ENCODE measurements around the gene ZNF141. TPM values are rescaled to one million over a fixed set of nuclear protein-coding genes. Genes with fewer than 3 reads are reported as not detected.

ZNF141 gene
- total RNA-seq, 1 experiment from 2014 or later, result 42.1 TPM

- H3K56ac ChIP-seq (ENCODE audit: insufficient read length, low read depth, low read length), result no peak overlapping the region
- TF ChIP-seq CTCF (conservative IDR thresholded peaks at IDR 0.05), result no peak
Observed at GRCh38 chr4:335515-335914, 2.1 kb upstream of the ZNF141 start.

More at GRCh38 chr4:335515-335914, 2.1 kb upstream of the ZNF141 start:
- peaks cover 27% of the 10 kb centered on the region for H3K23me2 ChIP-seq (ENCODE audit: insufficient read length, low read depth, low read length, poor library complexity, severe bottlenecking)
- peak overlapping the region; percentile 79 for H3K4me2 ChIP-seq (ENCODE audit: insufficient read depth, insufficient read length, low read length)
- H3K9me3 ChIP-seq (ENCODE audit: control insufficient read depth, low read depth, low read length), result no peaks in the 10 kb centered on the region
- H3K14ac ChIP-seq (ENCODE audit: insufficient read depth, low read length), result no peak overlapping the region
- no peak overlapping the region for H2AK5ac ChIP-seq (ENCODE audit: insufficient read length, low read length)
- H3K79me1 ChIP-seq (ENCODE audit: insufficient read depth, low read depth, low read length, poor library complexity, severe bottlenecking), result peaks cover 7% of the 10 kb centered on the region
- H3K9me3 Mint-ChIP-seq, result peaks cover 13 to 47% of the 10 kb centered on the region in 2 experiments
- H2BK20ac ChIP-seq (ENCODE audit: low read depth, low read length, poor library complexity, severe bottlenecking), result no peak overlapping the region
- peaks cover 8% of the 10 kb centered on the region for H3K4me1 ChIP-seq (ENCODE audit: insufficient read depth, low read length)
- H3K4ac ChIP-seq (ENCODE audit: low read depth, low read length), result no peak overlapping the region
- H3K9ac ChIP-seq (ENCODE audit: extremely low read depth, insufficient read length, low read length), result no peak overlapping the region
- no CpG with 5 or more reads among the region's 2 CpGs for WGBS (ENCODE audit: extremely low coverage, insufficient read length, low lambda C conversion rate)
- no peak overlapping the region for H3K27ac ChIP-seq (ENCODE audit: insufficient read length, low read depth, low read length)
- no peak for DNase-seq
- H2BK15ac ChIP-seq (ENCODE audit: low read depth, low read length), result no peak overlapping the region
- peaks cover 14 to 27% of the 10 kb centered on the region in 2 experiments for H3K4me1 Mint-ChIP-seq
- H3K36me3 Mint-ChIP-seq (ENCODE audit: insufficient read depth in 1 of 3, low read depth in 3 of 3), result peaks cover 16 to 26% (median 19%) of the 10 kb centered on the region in 3 experiments
- no peak overlapping the region for H3K23ac ChIP-seq (ENCODE audit: insufficient read length, low read depth, low read length)
- H2BK5ac ChIP-seq (ENCODE audit: insufficient read length, low read length), result no peak overlapping the region
- H4K91ac ChIP-seq (ENCODE audit: insufficient read length, low read depth, low read length), result no peak overlapping the region
- H3K18ac ChIP-seq (ENCODE audit: insufficient read length, low read depth, low read length), result no peak overlapping the region
- peak overlapping the region in 1 of 2 experiments; percentile 63; a peak in 2 of 5 replicates for H3K4me3 Mint-ChIP-seq
- no peak overlapping the region for H2BK120ac ChIP-seq (ENCODE audit: low read depth, low read length, poor library complexity, severe bottlenecking)
- H3K27me3 Mint-ChIP-seq (ENCODE audit: low read depth), result peaks cover 10% of the 10 kb centered on the region
- H3K27ac Mint-ChIP-seq, result no peak overlapping the region
- H3K27me3 ChIP-seq (ENCODE audit: insufficient read depth, low read length), result no peaks in the 10 kb centered on the region; the same call in 1 of the 2 replicates
- H3K79me2 ChIP-seq (ENCODE audit: insufficient read depth, low read length), result peaks cover 22% of the 10 kb centered on the region
- no peak overlapping the region for H4K5ac ChIP-seq (ENCODE audit: insufficient read length, low read depth, low read length)
- H2BK12ac ChIP-seq (ENCODE audit: insufficient read length, low read depth, low read length), result no peak overlapping the region
- no peak overlapping the region for H3T11ph ChIP-seq (ENCODE audit: low read length)
- no peak overlapping the region for H4K8ac ChIP-seq (replicated peaks; ENCODE audit: insufficient read length, low read depth, low read length)
- no peak overlapping the region for H2AFZ ChIP-seq (ENCODE audit: low read length)
- no peaks in the 10 kb centered on the region for H4K20me1 ChIP-seq (ENCODE audit: control insufficient read depth, insufficient read depth, insufficient read length)
